ENCODE results near the gene MAMDC2. TPM values are rescaled to one million over a fixed set of nuclear protein-coding genes. Genes with fewer than 3 reads are reported as not detected.
A peak's percentile ranks its signal among the peaks of the same experiment; 100 is the strongest.
"Not testable (repeated sequence)": the region's sequence is repeated elsewhere in the genome, so short reads cannot be mapped to it uniquely, and the experiment has no call there.

Gene MAMDC2
- total RNA-seq, 1 experiment from 2014 or later, result not detected

GRCh38 chr9:70232476-70232875, 188.8 kb downstream of the MAMDC2 start:
- no peaks in the 10 kb centered on the region for H3K27me3 Mint-ChIP-seq (ENCODE audit: insufficient read depth, unreplicated experiment)
- intact Hi-C loops (cut with micrococcal nuclease), result no loop called here
- POLR2A ChIA-PET, result interaction anchor here (0.6 kb wide), 1 partner anchor 15 kb away, joined by 3 read pairs; no protein-coding TSS in a partner anchor
- DNase-seq (ENCODE audit: unreplicated experiment), result no peak
- no peaks in the 10 kb centered on the region for H3K4me1 Mint-ChIP-seq (ENCODE audit: insufficient read depth, unreplicated experiment)
- H3K4me3 Mint-ChIP-seq (ENCODE audit: unreplicated experiment), result no peak overlapping the region
- no peak overlapping the region for H3K27ac Mint-ChIP-seq (ENCODE audit: low read depth, unreplicated experiment)
- no peaks in the 10 kb centered on the region for H3K36me3 Mint-ChIP-seq (ENCODE audit: insufficient read depth, unreplicated experiment)
- peaks cover 14% of the 10 kb centered on the region for H3K9me3 Mint-ChIP-seq (ENCODE audit: unreplicated experiment)
- no TSS peak for BruUV-seq (replicated peaks)
- CTCF ChIA-PET, result no interaction called here
- TF ChIP-seq CTCF (IDR thresholded peaks at IDR 0.05; ENCODE audit: unreplicated experiment), result no peak

- intact Hi-C loops (cut with micrococcal nuclease); POLR2A ChIA-PET; H3K27me3 Mint-ChIP-seq (ENCODE audit: insufficient read depth, unreplicated experiment); H3K27ac Mint-ChIP-seq (ENCODE audit: low read depth, unreplicated experiment); BruUV-seq (replicated peaks); DNase-seq (ENCODE audit: unreplicated experiment); H3K4me1 Mint-ChIP-seq (ENCODE audit: insufficient read depth, unreplicated experiment); H3K36me3 Mint-ChIP-seq (ENCODE audit: insufficient read depth, unreplicated experiment); H3K4me3 Mint-ChIP-seq (ENCODE audit: unreplicated experiment): not testable (repeated sequence)
- peaks cover 14% of the 10 kb centered on the region for H3K9me3 Mint-ChIP-seq (ENCODE audit: unreplicated experiment)
- CTCF ChIA-PET, result interaction anchor here (0.7 kb wide), 1 partner anchor 810 kb away, joined by 3 read pairs; no protein-coding TSS in a partner anchor
Observed at GRCh38 chr9:70234208-70234607, 190.6 kb downstream of the MAMDC2 start.

- POLR2A ChIA-PET; H3K27me3 Mint-ChIP-seq (ENCODE audit: insufficient read depth, unreplicated experiment); H3K4me1 Mint-ChIP-seq (ENCODE audit: insufficient read depth, unreplicated experiment); intact Hi-C loops (cut with micrococcal nuclease); H3K27ac Mint-ChIP-seq (ENCODE audit: low read depth, unreplicated experiment); H3K4me3 Mint-ChIP-seq (ENCODE audit: unreplicated experiment); CTCF ChIA-PET; H3K9me3 Mint-ChIP-seq (ENCODE audit: unreplicated experiment); BruUV-seq (replicated peaks); DNase-seq (ENCODE audit: unreplicated experiment); H3K36me3 Mint-ChIP-seq (ENCODE audit: insufficient read depth, unreplicated experiment): not testable (repeated sequence)
Observed at GRCh38 chr9:70245952-70246351, 202.3 kb downstream of the MAMDC2 start.

GRCh38 chr9:70250221-70250620, 206.6 kb downstream of the MAMDC2 start:
- DNase-seq (ENCODE audit: unreplicated experiment), result no peak
- Mint-ChIP-seq H3K27me3 (ENCODE audit: insufficient read depth, unreplicated experiment) (no peaks in the 10 kb centered on the region), H3K4me3 (ENCODE audit: unreplicated experiment) (no peak overlapping the region), H3K4me1 (ENCODE audit: insufficient read depth, unreplicated experiment) (peaks cover under 1% of the 10 kb centered on the region), H3K9me3 (ENCODE audit: unreplicated experiment) (no peaks in the 10 kb centered on the region), H3K36me3 (ENCODE audit: insufficient read depth, unreplicated experiment) (no peaks in the 10 kb centered on the region), H3K27ac (ENCODE audit: low read depth, unreplicated experiment) (no peak overlapping the region)
- no TSS peak for BruUV-seq (replicated peaks)
- POLR2A ChIA-PET, result interaction anchor here (0.6 kb wide), 2 partner anchors 144 to 497 kb away, joined by 3 to 5 read pairs; no protein-coding TSS in a partner anchor
- TF ChIP-seq CTCF (IDR thresholded peaks at IDR 0.05; ENCODE audit: unreplicated experiment), result no peak
- intact Hi-C loops (cut with micrococcal nuclease), result loop anchor here (10.0 kb wide), 2 partner anchors 355 to 485 kb away; partner anchors contain the start of gene PTAR1
- CTCF ChIA-PET, result interaction anchor here (0.6 to 1.1 kb wide), 2 partner anchors 11 to 262 kb away, joined by 3 to 4 read pairs; no protein-coding TSS in a partner anchor

GRCh38 chr9:70255486-70255885, 211.8 kb downstream of the MAMDC2 start:
- intact Hi-C loops (cut with micrococcal nuclease), result loop anchor here (5.0 to 10.0 kb wide), 3 partner anchors 162 to 491 kb away; partner anchors contain the start of gene PTAR1
- peak overlapping the region; percentile 97 for H3K4me3 Mint-ChIP-seq (ENCODE audit: unreplicated experiment)

More at GRCh38 chr9:70255486-70255885, 211.8 kb downstream of the MAMDC2 start:
- POLR2A ChIA-PET, result interaction anchor here (0.7 to 4.9 kb wide), 11 partner anchors 14 to 347 kb away, joined by 3 to 54 read pairs (median 3); partner anchors contain the start of gene KLF9
- Mint-ChIP-seq H3K9me3 (ENCODE audit: unreplicated experiment) (no peaks in the 10 kb centered on the region), H3K27ac (ENCODE audit: low read depth, unreplicated experiment) (peak overlapping the region; percentile 99), H3K27me3 (ENCODE audit: insufficient read depth, unreplicated experiment) (no peaks in the 10 kb centered on the region), H3K4me1 (ENCODE audit: insufficient read depth, unreplicated experiment) (peaks cover 39% of the 10 kb centered on the region), H3K36me3 (ENCODE audit: insufficient read depth, unreplicated experiment) (peaks cover 10% of the 10 kb centered on the region)
- TF ChIP-seq CTCF (IDR thresholded peaks at IDR 0.05; ENCODE audit: unreplicated experiment), result no peak
- BruUV-seq (replicated peaks), result no TSS peak
- no peak for DNase-seq (ENCODE audit: unreplicated experiment)
- CTCF ChIA-PET, result interaction anchor here (0.6 to 3.5 kb wide), 5 partner anchors 37 to 1490 kb away, joined by 3 to 16 read pairs (median 4); no protein-coding TSS in a partner anchor

Data from MCF 10A (cell line).